ENCODE data around the gene PMVK. TPM values are rescaled to one million over a fixed set of nuclear protein-coding genes. Genes with fewer than 3 reads are reported as not detected.

Gene PMVK
- total RNA-seq, 3 donors from 2014 or later, result 46.7 to 53.0 (median 48.3) TPM

- peaks cover 12% of the 10 kb centered on the region for H3K36me3 Mint-ChIP-seq (ENCODE audit: insufficient read depth)
- ATAC-seq (no peak), DNase-seq (no peak)
- no peaks in the 10 kb centered on the region for H3K9me3 Mint-ChIP-seq
- peaks cover 48% of the 10 kb centered on the region for H3K4me1 Mint-ChIP-seq (ENCODE audit: low read depth)
- no peaks in the 10 kb centered on the region for H3K27me3 Mint-ChIP-seq (ENCODE audit: low read depth)
- H3K4me3 Mint-ChIP-seq, result no peak overlapping the region
Measured at GRCh38 chr1:154945160-154945961, 8.8 kb upstream of the PMVK start.

GRCh38 chr1:154944401-154945159 is 8.1 kb upstream of the PMVK start:
- H3K27me3 Mint-ChIP-seq (ENCODE audit: low read depth), result no peaks in the 10 kb centered on the region
- ATAC-seq, result no peak
- H3K9me3 Mint-ChIP-seq, result no peaks in the 10 kb centered on the region
- DNase-seq, result no peak
- no peak overlapping the region for H3K4me3 Mint-ChIP-seq
- peaks cover 52% of the 10 kb centered on the region for H3K4me1 Mint-ChIP-seq (ENCODE audit: low read depth)
- H3K36me3 Mint-ChIP-seq (ENCODE audit: insufficient read depth), result peaks cover 12% of the 10 kb centered on the region

GRCh38 chr1:154943649-154944400 is 7.3 kb upstream of the PMVK start:
- Mint-ChIP-seq H3K36me3 (ENCODE audit: insufficient read depth) (peaks cover 11% of the 10 kb centered on the region), H3K27me3 (ENCODE audit: low read depth) (no peaks in the 10 kb centered on the region), H3K9me3 (no peaks in the 10 kb centered on the region), H3K4me3 (no peak overlapping the region), H3K4me1 (ENCODE audit: low read depth) (peaks cover 54% of the 10 kb centered on the region)
- DNase-seq (peak; percentile 26), ATAC-seq (peak; percentile 45 to 57)

GRCh38 chr1:154941333-154942013 is 5.0 kb upstream of the PMVK start:
- no peak for DNase-seq
- Mint-ChIP-seq H3K9me3 (no peaks in the 10 kb centered on the region), H3K27me3 (ENCODE audit: low read depth) (no peaks in the 10 kb centered on the region), H3K4me1 (ENCODE audit: low read depth) (peaks cover 66% of the 10 kb centered on the region), H3K4me3 (no peak overlapping the region), H3K36me3 (ENCODE audit: insufficient read depth) (peaks cover 4% of the 10 kb centered on the region)
- no peak for ATAC-seq

- ATAC-seq (no peak), DNase-seq (no peak)
- Mint-ChIP-seq H3K27me3 (ENCODE audit: low read depth) (no peaks in the 10 kb centered on the region), H3K4me1 (ENCODE audit: low read depth) (peaks cover 68% of the 10 kb centered on the region), H3K9me3 (no peaks in the 10 kb centered on the region), H3K36me3 (ENCODE audit: insufficient read depth) (no peaks in the 10 kb centered on the region), H3K4me3 (no peak overlapping the region)
Measured at GRCh38 chr1:154940651-154941194, 4.2 kb upstream of the PMVK start.

- H3K36me3 Mint-ChIP-seq (ENCODE audit: insufficient read depth), result no peaks in the 10 kb centered on the region
- H3K4me3 Mint-ChIP-seq, result no peak overlapping the region
- H3K9me3 Mint-ChIP-seq, result no peaks in the 10 kb centered on the region
- DNase-seq (no peak), ATAC-seq (no peak)
- peaks cover 73% of the 10 kb centered on the region for H3K4me1 Mint-ChIP-seq (ENCODE audit: low read depth)
- H3K27me3 Mint-ChIP-seq (ENCODE audit: low read depth), result no peaks in the 10 kb centered on the region
Measured at GRCh38 chr1:154940213-154940560, 3.7 kb upstream of the PMVK start.

- H3K4me1 Mint-ChIP-seq (ENCODE audit: low read depth), result peaks cover 71% of the 10 kb centered on the region
- peak overlapping the region; percentile 52 for H3K4me3 Mint-ChIP-seq
- H3K36me3 Mint-ChIP-seq (ENCODE audit: insufficient read depth), result no peaks in the 10 kb centered on the region
- no peak for ATAC-seq
- H3K9me3 Mint-ChIP-seq, result no peaks in the 10 kb centered on the region
- no peaks in the 10 kb centered on the region for H3K27me3 Mint-ChIP-seq (ENCODE audit: low read depth)
- DNase-seq, result no peak
Measured at GRCh38 chr1:154938604-154939399, 2.3 kb upstream of the PMVK start.

- no peak for DNase-seq
- H3K36me3 Mint-ChIP-seq (ENCODE audit: insufficient read depth), result no peaks in the 10 kb centered on the region
- peaks cover 63% of the 10 kb centered on the region for H3K4me1 Mint-ChIP-seq (ENCODE audit: low read depth)
- H3K4me3 Mint-ChIP-seq, result peak overlapping the region; percentile 96
- ATAC-seq, result no peak
- H3K9me3 Mint-ChIP-seq, result no peaks in the 10 kb centered on the region
- H3K27me3 Mint-ChIP-seq (ENCODE audit: low read depth), result no peaks in the 10 kb centered on the region
Measured at GRCh38 chr1:154937988-154938386, 1.5 kb upstream of the PMVK start.

GRCh38 chr1:154937085-154937987 is 817 bp upstream of the PMVK start:
- peak; percentile 70 to 78 for ATAC-seq
- H3K9me3 Mint-ChIP-seq, result no peaks in the 10 kb centered on the region
- peaks cover 57% of the 10 kb centered on the region for H3K4me1 Mint-ChIP-seq (ENCODE audit: low read depth)
- peak; percentile 85 for DNase-seq
- no peaks in the 10 kb centered on the region for H3K27me3 Mint-ChIP-seq (ENCODE audit: low read depth)
- H3K36me3 Mint-ChIP-seq (ENCODE audit: insufficient read depth), result no peaks in the 10 kb centered on the region
- H3K4me3 Mint-ChIP-seq, result peak overlapping the region; percentile 96

GRCh38 chr1:154935749-154936554 is 567 bp downstream of the PMVK start:
- Mint-ChIP-seq H3K36me3 (ENCODE audit: insufficient read depth) (no peaks in the 10 kb centered on the region), H3K9me3 (no peaks in the 10 kb centered on the region), H3K4me1 (ENCODE audit: low read depth) (peaks cover 45% of the 10 kb centered on the region), H3K27me3 (ENCODE audit: low read depth) (no peaks in the 10 kb centered on the region), H3K4me3 (peak overlapping the region; percentile 96)
- ATAC-seq, result no peak
- DNase-seq, result no peak

GRCh38 chr1:154934358-154934948 is 2.1 kb downstream of the PMVK start:
- Mint-ChIP-seq H3K36me3 (ENCODE audit: insufficient read depth) (no peaks in the 10 kb centered on the region), H3K27me3 (ENCODE audit: low read depth) (no peaks in the 10 kb centered on the region), H3K4me3 (no peak overlapping the region), H3K4me1 (ENCODE audit: low read depth) (peaks cover 33% of the 10 kb centered on the region), H3K9me3 (no peaks in the 10 kb centered on the region)
- ATAC-seq, result no peak
- no peak for DNase-seq
